DMS53 treated with DMSO at 0.1 percent for 48 hours (cell line): Measurements from ENCODE around the gene NOP14.
A peak's percentile ranks its signal among the peaks of the same experiment; 100 is the strongest.
"Not testable (repeated sequence)": the region's sequence is repeated elsewhere in the genome, so short reads cannot be mapped to it uniquely, and the experiment has no call there.

Experiments
- DNase-seq: peaks from one replicate; lab custom pipeline; 2025; ENCODE audit not compliant: unreplicated experiment; lab: John Stamatoyannopoulos, UW

NOP14 gene

GRCh38 chr4:2918300-2918699 is 44.9 kb downstream of the NOP14 start:
- DNase-seq, result not testable (repeated sequence)

DNA sequence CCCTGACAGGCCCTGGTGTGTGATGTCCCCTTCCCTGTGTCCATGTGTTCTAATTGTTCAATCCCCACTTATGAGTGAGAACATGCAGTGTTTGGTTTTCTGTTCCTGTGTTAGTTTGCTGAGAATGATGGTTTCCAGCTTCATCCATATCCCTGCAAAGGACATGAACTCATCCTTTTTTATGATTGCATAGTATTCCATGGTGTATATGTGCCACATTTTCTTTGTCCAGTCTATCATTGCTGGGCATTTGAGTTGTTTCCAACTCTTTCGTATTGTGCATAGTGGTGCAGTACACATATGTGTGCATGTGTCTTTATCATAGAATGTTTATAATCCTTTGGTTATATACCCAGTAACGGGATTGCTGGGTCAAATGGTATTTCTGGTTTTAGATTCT is 46.5 kb downstream of the NOP14 start:
- DNase-seq, result not testable (repeated sequence)

- DNase-seq, result no peak
Observed at GRCh38 chr4:2915789-2916188, 47.4 kb downstream of the NOP14 start.

GRCh38 chr4:2914256-2915126 is 48.7 kb downstream of the NOP14 start:
- DNase-seq, result no peak

GRCh38 chr4:2913168-2913567 is 50.0 kb downstream of the NOP14 start:
- no peak for DNase-seq

GRCh38 chr4:2911868-2912267 is 51.3 kb downstream of the NOP14 start:
- DNase-seq, result no peak

- no peak for DNase-seq
Observed at GRCh38 chr4:2910409-2910808, 52.8 kb downstream of the NOP14 start.

DNA sequence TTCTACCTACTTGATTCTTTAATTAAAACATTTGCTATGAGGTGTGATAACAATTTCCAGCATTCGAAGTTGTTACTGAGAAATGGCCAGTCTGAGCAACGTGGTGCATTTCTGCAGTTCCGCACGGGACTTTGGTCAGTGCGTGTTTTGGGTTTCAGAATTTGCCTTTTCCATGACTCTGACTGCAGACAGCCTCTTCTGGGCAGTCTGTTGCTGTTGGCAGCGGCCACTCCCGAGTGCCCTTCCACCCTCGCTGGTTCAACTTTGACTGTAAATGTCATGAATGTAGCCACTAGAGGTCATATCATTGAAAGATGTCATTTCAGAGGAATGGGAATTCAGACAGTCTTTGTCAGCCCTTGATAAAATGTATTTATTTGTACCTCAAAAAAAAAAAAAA is 53.6 kb downstream of the NOP14 start:
- no peak for DNase-seq

DNA sequence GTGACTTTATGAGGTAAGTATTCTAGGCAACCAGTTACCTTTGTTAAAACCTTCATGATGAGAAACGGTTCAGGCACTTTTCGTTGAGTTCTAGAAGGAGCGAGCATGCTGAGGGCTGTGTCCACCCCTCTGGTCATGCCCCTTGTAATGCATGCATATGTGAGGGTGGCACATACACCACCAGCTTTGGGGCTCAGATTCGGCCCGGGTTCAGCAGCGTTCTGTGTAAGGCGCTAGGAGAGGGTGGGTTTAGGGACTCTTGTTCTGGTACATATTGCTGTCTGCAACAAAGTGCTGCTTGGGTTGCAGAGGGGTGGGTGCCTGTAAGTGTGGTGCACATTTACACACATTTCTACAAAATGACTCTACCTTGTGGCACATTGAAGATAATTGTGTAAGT is 54.5 kb downstream of the NOP14 start:
- DNase-seq, result no peak

GRCh38 chr4:2907706-2908293 is 55.4 kb downstream of the NOP14 start:
- DNase-seq, result peak; percentile 99

GRCh38 chr4:2907226-2907625 is 56.0 kb downstream of the NOP14 start:
- no peak for DNase-seq

GRCh38 chr4:2906218-2906617 is 57.0 kb downstream of the NOP14 start:
- no peak for DNase-seq

GRCh38 chr4:2905544-2905943 is 57.7 kb downstream of the NOP14 start:
- no peak for DNase-seq

- DNase-seq, result no peak
Observed at GRCh38 chr4:2902126-2902525, 61.1 kb downstream of the NOP14 start.

- no peak for DNase-seq
Observed at GRCh38 chr4:2901186-2901585, 62.0 kb downstream of the NOP14 start.

- DNase-seq, result no peak
Observed at GRCh38 chr4:2900741-2901140, 62.5 kb downstream of the NOP14 start.

DNA sequence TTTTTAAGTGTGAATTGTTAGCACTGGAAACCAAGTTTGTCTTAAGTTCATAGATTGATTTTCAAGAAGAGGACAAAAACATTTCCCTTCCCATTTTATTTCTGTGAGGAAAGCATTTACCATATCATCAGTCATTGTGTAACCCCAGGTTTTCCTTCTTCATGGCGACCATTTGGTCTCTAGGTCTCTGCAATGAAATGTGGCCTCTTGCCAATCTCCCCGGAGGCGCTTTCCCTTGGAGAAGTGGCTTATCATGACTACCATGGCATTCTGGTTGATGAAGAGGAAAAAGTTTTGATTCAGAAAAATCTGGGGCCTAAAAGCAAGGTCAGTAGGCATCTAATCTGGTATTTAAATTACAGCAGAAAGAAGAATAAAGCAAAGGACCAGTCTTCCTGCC is 65.2 kb downstream of the NOP14 start:
- no peak for DNase-seq

DNA sequence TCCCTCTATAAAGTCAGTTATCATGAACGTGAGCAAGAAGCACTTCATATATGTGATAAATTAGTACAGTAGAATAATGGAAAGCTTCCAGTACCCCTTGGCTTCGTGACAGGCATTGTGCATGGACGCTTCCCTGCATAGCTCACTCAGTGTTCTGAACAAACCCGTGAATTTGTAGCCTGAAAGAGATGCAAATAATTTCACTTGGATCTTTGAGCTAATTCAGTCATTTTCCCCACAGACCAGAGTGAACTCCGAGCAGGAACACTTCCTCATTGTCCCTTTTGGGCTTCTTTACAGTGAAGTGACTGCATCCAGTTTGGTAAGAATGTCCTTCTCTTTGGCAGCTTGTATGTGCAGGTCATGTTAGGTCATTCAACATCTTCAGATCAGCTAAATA is 69.4 kb downstream of the NOP14 start:
- no peak for DNase-seq

DNA sequence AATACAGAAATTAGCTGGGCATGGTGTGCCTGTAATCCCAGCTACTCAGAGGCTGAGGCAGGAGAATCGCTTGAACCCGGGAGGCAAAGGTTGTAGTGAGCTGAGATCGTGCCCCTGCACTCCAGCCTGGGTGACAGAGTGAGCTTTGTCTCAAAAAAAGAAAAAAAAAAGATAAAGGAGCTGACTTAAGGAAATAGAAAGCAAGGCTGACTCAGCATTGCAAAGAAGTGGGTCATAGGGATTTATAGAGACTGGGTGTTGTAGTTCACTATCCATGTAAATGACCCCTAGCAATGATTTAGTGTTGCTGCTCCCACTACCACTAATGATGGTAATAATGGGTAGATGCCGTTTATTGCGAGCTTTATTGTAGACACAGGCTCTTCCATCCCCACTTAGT is 71.9 kb downstream of the NOP14 start:
- no peak for DNase-seq

- DNase-seq, result no peak
Observed at GRCh38 chr4:2888886-2889285, 74.3 kb downstream of the NOP14 start.
